OCI-LY7 (cell line): ENCODE data around the gene SCART1. TPM values are rescaled to one million over a fixed set of nuclear protein-coding genes. Genes with fewer than 3 reads are reported as not detected.

Experiments used
- BruUV-seq: library from RNA; stranded (reverse); fragments of 400-500 nt; replicated peaks from 2 replicates; lab custom pipeline; 2021; lab: Mats Ljungman, UMichigan
- CTCF ChIA-PET: fragments of 300-600 bp; sonication (Branson Sonifier 250); formaldehyde crosslinking; loops from one replicate; lab custom pipeline; 2022; ENCODE audit warnings: antibody characterized with exemption; ENCODE audit not compliant: unreplicated experiment; lab: Charles Lee
- POLR2A ChIA-PET: fragments of 300-600 bp; sonication (Branson Sonifier 250); formaldehyde crosslinking; loops from one replicate; lab custom pipeline; 2022; ENCODE audit warnings: antibody characterized with exemption; lab: Charles Lee
- DNase-seq: peaks from one replicate; pipeline ENCODE4 v3.0.0-alpha.2; 2015; ENCODE audit warnings: low spot score
- H2AFZ ChIP-seq: fragments of 200-600 bp; sonication (generic), shearing (Covaris generic); 2 replicates; pipeline ENCODE4 v1.6.1; 2014; ENCODE audit warnings: mild to moderate bottlenecking, antibody characterized with exemption, low read length, moderate library complexity
- H3K27ac ChIP-seq: fragments of 200-600 bp; sonication (generic); 2 replicates; pipeline ENCODE4 v1.5.1; 2014; ENCODE audit warnings: mixed run types, low read depth, mild to moderate bottlenecking, moderate library complexity, low read length, inconsistent platforms; ENCODE audit not compliant: poor library complexity, severe bottlenecking
- H3K36me3 ChIP-seq: fragments of 200-600 bp; sonication (generic); 2 replicates; pipeline ENCODE4 v1.6.1; 2014; ENCODE audit warnings: mild to moderate bottlenecking, antibody characterized with exemption, low read length, moderate library complexity, mixed read lengths; ENCODE audit not compliant: insufficient read depth
- H3K4me1 ChIP-seq: fragments of 200-600 bp; sonication (generic); 2 replicates; pipeline ENCODE4 v1.5.1; 2014; ENCODE audit warnings: mild to moderate bottlenecking, low read length; ENCODE audit not compliant: insufficient read depth, poor library complexity, severe bottlenecking
- H3K4me2 ChIP-seq: fragments of 200-600 bp; sonication (generic); 2 replicates; pipeline ENCODE4 v1.6.1; 2014; ENCODE audit warnings: mild to moderate bottlenecking, low read length
- H3K4me3 ChIP-seq: fragments of 200-600 bp; sonication (generic); 2 replicates; pipeline ENCODE4 v1.5.1; 2014; ENCODE audit warnings: mild to moderate bottlenecking, low read depth, low read length; ENCODE audit not compliant: poor library complexity, severe bottlenecking
- H3K79me2 ChIP-seq: fragments of 200-600 bp; sonication (generic); 2 replicates; pipeline ENCODE4 v1.6.1; 2016; ENCODE audit warnings: low read depth, mild to moderate bottlenecking, low read length, moderate library complexity, mixed read lengths; ENCODE audit not compliant: insufficient read depth
- H3K9me2 ChIP-seq: fragments of 200-600 bp; sonication (generic); 2 replicates; pipeline ENCODE4 v1.6.1; 2016; ENCODE audit warnings: mild to moderate bottlenecking, low read length, mixed read lengths; ENCODE audit not compliant: insufficient read depth
- H3K9me3 ChIP-seq: fragments of 200-600 bp; sonication (generic); 2 replicates; pipeline ENCODE4 v1.6.1; 2014; ENCODE audit warnings: mild to moderate bottlenecking, mixed run types, low read length, mixed read lengths
- H4K20me1 ChIP-seq: fragments of 200-600 bp; sonication (generic); 2 replicates; pipeline ENCODE4 v1.6.1; 2014; ENCODE audit warnings: mild to moderate bottlenecking, antibody characterized with exemption, low read length, moderate library complexity, mixed read lengths; ENCODE audit not compliant: insufficient read depth
- CTCF ChIP-seq: fragments of 200-600 bp; sonication (generic); conservative IDR thresholded peaks from 2 replicates; pipeline ENCODE4 v1.5.1; 2014; ENCODE audit warnings: mild to moderate bottlenecking, antibody characterized with exemption, low read length, moderate library complexity, mixed read lengths
- EZH2phosphoT487 ChIP-seq: fragments of 200-600 bp; sonication (generic); IDR thresholded peaks from 2 replicates; pipeline ENCODE4 v1.6.1; 2018; ENCODE audit warnings: low read depth, borderline replicate concordance, mild to moderate bottlenecking, mixed run types, antibody characterized with exemption, low read length, moderate library complexity, mixed read lengths
- intact Hi-C: fragments of 100-400 bp; cut with micrococcal nuclease; formaldehyde crosslinking; loops from one replicate; pipeline ENCODE4 v1.10.0; 2022; ENCODE audit not compliant: unreplicated experiment
- total RNA-seq, 2 experiments: library from RNA; depleted of rRNA in 1 of 2; stranded (reverse); fragments of >200 nt in 1 of 2; shearing (Covaris generic) in 1 of 2; gene quantifications; 2 replicates each; pipeline ENCODE4 v1.2.3, GENCODE V29; 2014 to 2022

The SCART1 gene
- total RNA-seq, 2 experiments from 2014 or later, result 10.0 to 10.9 TPM

GRCh38 chr10:133475821-133476640, 22.3 kb downstream of the SCART1 start:
- ChIA-PET CTCF (no interaction called here), POLR2A (interaction anchor here (0.7 kb wide), 1 partner anchor 36 kb away, joined by 3 read pairs; no protein-coding TSS in a partner anchor)
- H3K27ac ChIP-seq, result no peak overlapping the region
- no peak overlapping the region for H3K4me2 ChIP-seq
- H3K4me3 ChIP-seq, result no peak overlapping the region
- no peaks in the 10 kb centered on the region for H4K20me1 ChIP-seq
- no peak overlapping the region for H2AFZ ChIP-seq
- no peaks in the 10 kb centered on the region for H3K9me2 ChIP-seq
- intact Hi-C loops, result no loop called here
- H3K79me2 ChIP-seq, result no peaks in the 10 kb centered on the region
- no TSS peak for BruUV-seq
- H3K36me3 ChIP-seq, result no peaks in the 10 kb centered on the region
- peak; percentile 13 for DNase-seq
- H3K4me1 ChIP-seq, result no peaks in the 10 kb centered on the region
- TF ChIP-seq CTCF (no peak), EZH2phosphoT487 (no peak)
- no peaks in the 10 kb centered on the region for H3K9me3 ChIP-seq

GRCh38 chr10:133476641-133476990, 22.9 kb downstream of the SCART1 start:
- DNase-seq, result no peak
- no peaks in the 10 kb centered on the region for H3K9me2 ChIP-seq
- H2AFZ ChIP-seq, result no peak overlapping the region
- no peaks in the 10 kb centered on the region for H4K20me1 ChIP-seq
- no peaks in the 10 kb centered on the region for H3K36me3 ChIP-seq
- no peak for TF ChIP-seq CTCF
- TF ChIP-seq EZH2phosphoT487, result no peak
- H3K9me3 ChIP-seq, result no peaks in the 10 kb centered on the region
- no peaks in the 10 kb centered on the region for H3K79me2 ChIP-seq
- H3K27ac ChIP-seq, result no peak overlapping the region
- no peak overlapping the region for H3K4me3 ChIP-seq
- ChIA-PET CTCF (no interaction called here), POLR2A (no interaction called here)
- no peaks in the 10 kb centered on the region for H3K4me1 ChIP-seq
- H3K4me2 ChIP-seq, result no peak overlapping the region
- intact Hi-C loops, result no loop called here
- no TSS peak for BruUV-seq

- no peak for DNase-seq
These were observed 27.4 kb downstream of the SCART1 start for GRCh38 chr10:133481086-133481643.

More at GRCh38 chr10:133481086-133481643, 27.4 kb downstream of the SCART1 start:
- H4K20me1 ChIP-seq, result no peaks in the 10 kb centered on the region
- no peaks in the 10 kb centered on the region for H3K4me1 ChIP-seq
- peaks cover 6% of the 10 kb centered on the region for H3K9me3 ChIP-seq
- BruUV-seq, result no TSS peak
- no peak overlapping the region for H3K4me3 ChIP-seq
- H3K4me2 ChIP-seq, result no peak overlapping the region
- no peaks in the 10 kb centered on the region for H3K36me3 ChIP-seq
- intact Hi-C loops, result no loop called here
- H3K27ac ChIP-seq, result no peak overlapping the region
- no peaks in the 10 kb centered on the region for H3K79me2 ChIP-seq
- ChIA-PET CTCF (no interaction called here), POLR2A (no interaction called here)
- no peaks in the 10 kb centered on the region for H3K9me2 ChIP-seq
- no peak overlapping the region for H2AFZ ChIP-seq
- no peak for TF ChIP-seq CTCF
- no peak for TF ChIP-seq EZH2phosphoT487
